A673 (cell line): ENCODE results near the gene KCNQ1.

ENCODE experiments used
- EZH2 ChIP-seq: fragments of 200-600 bp; sonication (generic); IDR thresholded peaks from 2 replicates; pipeline ENCODE4 v1.6.1; 2017; ENCODE audit warnings: borderline replicate concordance, low read depth, mild to moderate bottlenecking, mixed read lengths, antibody characterized with exemption, low read length; ENCODE audit not compliant: poor library complexity, severe bottlenecking
- TF ChIP-seq, protein P1 (sequence below): fragments of 300-800, 200-600 bp; sonication (generic); conservative IDR thresholded peaks from 2 replicates; pipeline ENCODE4 v1.5.1; 2017; ENCODE audit warnings: low read depth, mild to moderate bottlenecking, antibody characterized with exemption, low read length, moderate library complexity, mixed read lengths

DNA sequence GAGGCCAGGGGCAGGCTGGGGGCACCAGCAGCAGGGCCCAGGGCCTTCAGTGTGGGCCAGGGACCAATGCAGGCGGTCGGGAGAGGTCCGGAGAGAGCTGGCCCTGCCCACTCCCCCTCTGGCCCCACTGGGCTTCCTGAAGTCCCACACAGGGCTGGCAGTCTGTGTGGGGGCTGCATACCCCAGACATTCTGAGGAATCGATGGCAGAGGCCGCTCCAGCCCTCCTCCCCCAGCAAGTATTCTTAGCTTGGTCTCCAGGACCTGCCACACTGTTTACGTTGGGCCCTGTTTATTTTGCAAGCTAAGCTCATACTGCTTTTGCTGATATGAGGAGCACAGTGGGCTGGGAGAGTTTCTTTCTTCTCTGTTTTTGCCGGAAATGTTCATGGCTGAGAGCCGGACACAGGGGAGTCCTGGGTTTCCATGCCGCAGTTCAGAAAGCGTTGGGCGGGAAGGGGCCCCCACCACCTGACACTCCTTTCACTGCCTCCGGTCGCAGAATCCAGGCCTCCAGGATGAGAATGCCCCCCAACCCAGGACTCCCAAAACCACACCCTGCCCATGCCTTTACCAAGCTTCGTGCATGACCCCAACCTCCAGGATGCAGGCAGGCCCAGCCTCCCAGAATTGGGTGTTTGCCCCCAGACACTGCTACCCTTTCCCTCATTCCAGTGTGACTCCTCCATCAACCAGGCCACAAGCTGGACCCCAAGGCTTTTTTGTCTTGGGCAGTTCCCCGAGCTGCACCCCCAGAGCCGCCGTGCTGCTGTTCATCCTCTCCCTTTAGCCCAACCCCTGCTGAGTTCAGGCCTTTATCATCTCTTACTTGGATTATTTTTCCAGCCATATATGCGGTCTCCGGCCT, 336.8 kb downstream of the KCNQ1 start:
- TF ChIP-seq, protein P1, sequence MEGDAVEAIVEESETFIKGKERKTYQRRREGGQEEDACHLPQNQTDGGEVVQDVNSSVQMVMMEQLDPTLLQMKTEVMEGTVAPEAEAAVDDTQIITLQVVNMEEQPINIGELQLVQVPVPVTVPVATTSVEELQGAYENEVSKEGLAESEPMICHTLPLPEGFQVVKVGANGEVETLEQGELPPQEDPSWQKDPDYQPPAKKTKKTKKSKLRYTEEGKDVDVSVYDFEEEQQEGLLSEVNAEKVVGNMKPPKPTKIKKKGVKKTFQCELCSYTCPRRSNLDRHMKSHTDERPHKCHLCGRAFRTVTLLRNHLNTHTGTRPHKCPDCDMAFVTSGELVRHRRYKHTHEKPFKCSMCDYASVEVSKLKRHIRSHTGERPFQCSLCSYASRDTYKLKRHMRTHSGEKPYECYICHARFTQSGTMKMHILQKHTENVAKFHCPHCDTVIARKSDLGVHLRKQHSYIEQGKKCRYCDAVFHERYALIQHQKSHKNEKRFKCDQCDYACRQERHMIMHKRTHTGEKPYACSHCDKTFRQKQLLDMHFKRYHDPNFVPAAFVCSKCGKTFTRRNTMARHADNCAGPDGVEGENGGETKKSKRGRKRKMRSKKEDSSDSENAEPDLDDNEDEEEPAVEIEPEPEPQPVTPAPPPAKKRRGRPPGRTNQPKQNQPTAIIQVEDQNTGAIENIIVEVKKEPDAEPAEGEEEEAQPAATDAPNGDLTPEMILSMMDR = no peak
- TF ChIP-seq EZH2 = no peak
